ENCODE data around the gene UBE2N. TPM values are rescaled to one million over a fixed set of nuclear protein-coding genes. Genes with fewer than 3 reads are reported as not detected.
A peak's percentile ranks its signal among the peaks of the same experiment; 100 is the strongest.
"Not testable (repeated sequence)": the region's sequence is repeated elsewhere in the genome, so short reads cannot be mapped to it uniquely, and the experiment has no call there.

Gene UBE2N
- total RNA-seq, 3 donors from 2014 or later: 65.5 to 92.2 (median 81.3) TPM

DNA sequence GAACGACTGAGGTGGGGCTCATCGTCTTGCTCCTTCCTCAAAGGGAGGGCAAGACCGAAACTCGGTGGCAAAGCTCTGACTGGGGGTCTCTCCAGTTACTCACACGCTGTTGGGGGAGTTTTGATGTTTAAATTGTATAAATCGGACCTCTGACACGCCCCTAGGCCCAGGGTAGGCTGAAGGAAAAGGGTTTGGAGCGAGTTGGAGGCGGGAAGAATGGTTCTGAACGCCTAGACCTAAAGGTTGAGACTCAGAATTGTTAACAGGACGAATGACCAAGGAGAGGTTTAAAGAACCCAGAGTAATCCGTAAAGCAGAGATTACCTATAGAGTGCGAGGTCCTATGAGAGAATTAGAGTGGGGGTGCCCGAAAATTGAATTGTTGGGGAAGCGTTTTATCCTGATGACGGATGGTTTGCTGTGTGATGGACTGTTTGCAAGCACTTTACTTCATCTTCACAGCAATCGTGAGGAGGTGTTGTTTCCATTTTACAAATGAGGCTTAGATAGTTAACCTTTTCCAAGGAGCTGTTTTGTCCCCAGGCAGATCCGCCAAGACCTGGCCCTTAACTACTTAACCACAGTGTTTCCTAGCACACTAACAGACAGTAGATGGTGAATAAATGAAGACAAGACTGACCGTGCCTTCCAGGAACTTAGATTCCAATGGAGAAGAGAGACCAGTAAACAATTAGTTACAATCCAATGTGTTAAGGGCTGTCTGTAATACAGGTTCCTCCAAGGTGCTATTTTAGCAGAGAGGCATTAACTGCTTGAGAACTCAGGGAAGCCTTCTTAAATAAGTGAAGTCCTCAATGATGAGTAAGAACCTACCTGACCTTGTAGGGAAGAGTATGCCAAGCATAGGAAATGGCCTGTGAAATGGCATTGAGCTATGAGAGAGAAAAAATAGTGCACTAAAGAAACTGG lies 929 bp upstream of the UBE2N start:
- H3K4me3 ChIP-seq: peak overlapping the region; percentile 100
- DNase-seq (peak in 1 of 3 donors; percentile 18), ATAC-seq (peak; percentile 5)
- TF ChIP-seq, protein P1, sequence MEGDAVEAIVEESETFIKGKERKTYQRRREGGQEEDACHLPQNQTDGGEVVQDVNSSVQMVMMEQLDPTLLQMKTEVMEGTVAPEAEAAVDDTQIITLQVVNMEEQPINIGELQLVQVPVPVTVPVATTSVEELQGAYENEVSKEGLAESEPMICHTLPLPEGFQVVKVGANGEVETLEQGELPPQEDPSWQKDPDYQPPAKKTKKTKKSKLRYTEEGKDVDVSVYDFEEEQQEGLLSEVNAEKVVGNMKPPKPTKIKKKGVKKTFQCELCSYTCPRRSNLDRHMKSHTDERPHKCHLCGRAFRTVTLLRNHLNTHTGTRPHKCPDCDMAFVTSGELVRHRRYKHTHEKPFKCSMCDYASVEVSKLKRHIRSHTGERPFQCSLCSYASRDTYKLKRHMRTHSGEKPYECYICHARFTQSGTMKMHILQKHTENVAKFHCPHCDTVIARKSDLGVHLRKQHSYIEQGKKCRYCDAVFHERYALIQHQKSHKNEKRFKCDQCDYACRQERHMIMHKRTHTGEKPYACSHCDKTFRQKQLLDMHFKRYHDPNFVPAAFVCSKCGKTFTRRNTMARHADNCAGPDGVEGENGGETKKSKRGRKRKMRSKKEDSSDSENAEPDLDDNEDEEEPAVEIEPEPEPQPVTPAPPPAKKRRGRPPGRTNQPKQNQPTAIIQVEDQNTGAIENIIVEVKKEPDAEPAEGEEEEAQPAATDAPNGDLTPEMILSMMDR (IDR thresholded peaks at IDR 0.05): no peak
- intact Hi-C loops (cut with DNase I, micrococcal nuclease): no loop called here
- peaks cover 19% of the 10 kb centered on the region for H3K4me1 ChIP-seq (ENCODE audit: low read depth)
- H3K36me3 ChIP-seq (ENCODE audit: low read depth): no peaks in the 10 kb centered on the region
- no peaks in the 10 kb centered on the region for H3K9me3 ChIP-seq

DNA sequence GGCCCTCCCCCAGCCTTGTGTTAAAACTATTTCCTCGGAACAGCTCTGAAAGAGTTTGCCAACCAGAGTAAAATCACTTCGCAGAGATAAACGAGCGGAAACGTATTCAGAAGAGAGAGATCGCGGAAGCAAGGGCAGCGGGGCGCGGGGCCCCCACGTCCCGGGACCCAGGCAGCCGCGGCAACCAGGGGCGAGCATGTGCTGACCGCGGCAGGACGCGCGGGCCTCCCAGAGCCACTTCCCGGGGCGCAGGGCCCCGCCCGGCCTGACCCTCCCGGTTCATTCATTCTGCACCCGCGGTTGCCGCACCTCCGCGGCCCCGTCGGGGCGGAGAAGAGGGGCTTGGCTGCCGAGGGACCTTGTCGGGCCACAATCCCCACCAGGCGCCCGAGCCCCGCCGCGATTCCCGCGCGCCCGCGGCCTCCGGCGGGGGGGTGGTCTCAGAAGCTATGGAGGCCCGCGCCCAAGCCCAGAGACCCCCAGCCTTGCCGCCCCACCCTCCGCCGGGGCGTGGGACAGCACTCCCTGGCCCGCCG lies 598 bp downstream of the UBE2N start:
- Histone ChIP-seq H3K4me1 (ENCODE audit: low read depth) (peaks cover 19% of the 10 kb centered on the region), H3K36me3 (ENCODE audit: low read depth) (no peaks in the 10 kb centered on the region), H3K4me3 (peak overlapping the region; percentile 100), H3K9me3 (no peaks in the 10 kb centered on the region)
- DNase-seq (peak; percentile 52 to 76 (median 73)), ATAC-seq (peak; percentile 46)
- TF ChIP-seq, protein P1 (IDR thresholded peaks at IDR 0.05): no peak
- intact Hi-C loops (cut with DNase I, micrococcal nuclease): no loop called here

DNA sequence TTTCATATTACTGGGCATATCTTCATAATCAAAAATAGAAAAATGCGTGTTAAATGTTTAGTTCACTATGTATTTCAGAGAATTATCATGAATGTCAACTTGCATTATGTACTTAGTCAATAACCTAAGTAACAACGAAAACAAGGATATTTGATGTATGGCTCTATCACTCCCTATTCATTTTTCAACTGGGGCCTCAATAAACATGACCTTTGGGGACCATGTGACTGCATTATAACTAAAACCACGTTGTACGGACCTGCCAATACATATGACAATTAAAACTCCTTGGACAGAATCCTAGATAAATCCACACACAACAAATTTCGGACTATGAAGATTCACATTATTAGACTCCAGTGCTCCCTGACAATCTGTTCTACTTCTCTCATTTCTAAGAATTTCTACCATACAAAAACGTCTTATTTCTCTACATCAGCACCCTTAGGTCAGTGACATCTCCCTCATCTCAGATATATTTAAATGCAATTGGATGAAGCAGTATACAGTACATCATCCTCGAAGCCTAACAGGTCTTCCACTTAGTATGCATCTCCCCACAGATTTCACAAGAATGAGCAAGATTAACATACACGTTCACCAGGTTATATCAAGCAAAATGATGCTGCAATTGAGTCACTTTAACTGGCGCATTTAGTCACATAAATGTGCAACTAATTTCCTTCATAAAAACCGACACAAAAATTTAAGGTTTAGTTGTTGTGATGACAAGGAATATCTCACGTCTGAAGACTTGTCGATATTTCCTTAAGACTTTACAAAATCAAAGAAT lies 1.5 kb downstream of the UBE2N start:
- intact Hi-C loops (cut with DNase I, micrococcal nuclease): no loop called here
- TF ChIP-seq, protein P1 (IDR thresholded peaks at IDR 0.05): no peak
- H3K9me3 ChIP-seq: no peaks in the 10 kb centered on the region
- H3K4me1 ChIP-seq (ENCODE audit: low read depth): peaks cover 19% of the 10 kb centered on the region
- ATAC-seq (no peak), DNase-seq (no peak)
- H3K4me3 ChIP-seq: no peak overlapping the region
- no peaks in the 10 kb centered on the region for H3K36me3 ChIP-seq (ENCODE audit: low read depth)

DNA sequence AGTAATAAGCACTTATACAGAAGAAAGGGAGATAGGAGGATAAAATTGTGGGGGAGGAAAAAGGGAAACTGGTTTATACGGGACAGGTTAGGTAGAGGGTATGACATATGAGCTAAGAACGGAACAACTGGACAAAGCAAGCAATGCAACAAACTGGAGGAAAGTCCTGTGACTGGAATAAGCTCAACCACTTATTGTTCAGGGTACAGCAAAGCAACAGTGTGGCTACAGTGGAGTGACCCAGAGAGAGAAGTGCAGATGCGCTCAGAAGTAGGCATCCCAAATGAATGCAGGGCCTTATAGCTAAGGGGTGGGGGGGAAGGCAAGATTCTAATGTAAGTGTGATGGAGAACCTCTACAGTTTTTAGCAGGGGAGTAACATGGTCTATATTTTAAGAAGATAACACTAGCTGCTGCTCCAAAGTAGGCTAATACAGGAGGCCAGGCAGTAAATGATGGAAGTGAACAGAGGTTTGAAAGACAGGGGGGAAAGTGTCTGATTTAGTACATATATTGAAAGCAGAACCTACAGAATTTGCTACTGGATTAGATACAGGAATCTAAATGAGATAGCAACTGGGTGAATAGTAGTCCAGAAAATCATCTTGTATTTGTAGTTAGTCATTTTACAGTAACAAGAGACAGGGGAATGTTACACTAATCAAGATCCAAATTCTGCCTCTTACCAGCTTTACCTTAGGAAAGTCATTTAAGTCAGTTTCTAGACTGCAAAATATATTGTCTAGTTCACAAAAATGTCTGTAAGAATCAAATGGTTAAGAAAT lies 3.3 kb downstream of the UBE2N start:
- Histone ChIP-seq H3K9me3 (no peaks in the 10 kb centered on the region), H3K4me1 (ENCODE audit: low read depth) (peaks cover 19% of the 10 kb centered on the region), H3K4me3 (no peak overlapping the region), H3K36me3 (ENCODE audit: low read depth) (no peaks in the 10 kb centered on the region)
- ATAC-seq (no peak), DNase-seq (no peak)
- TF ChIP-seq, protein P1 (IDR thresholded peaks at IDR 0.05): no peak
- intact Hi-C loops (cut with DNase I, micrococcal nuclease): no loop called here

DNA sequence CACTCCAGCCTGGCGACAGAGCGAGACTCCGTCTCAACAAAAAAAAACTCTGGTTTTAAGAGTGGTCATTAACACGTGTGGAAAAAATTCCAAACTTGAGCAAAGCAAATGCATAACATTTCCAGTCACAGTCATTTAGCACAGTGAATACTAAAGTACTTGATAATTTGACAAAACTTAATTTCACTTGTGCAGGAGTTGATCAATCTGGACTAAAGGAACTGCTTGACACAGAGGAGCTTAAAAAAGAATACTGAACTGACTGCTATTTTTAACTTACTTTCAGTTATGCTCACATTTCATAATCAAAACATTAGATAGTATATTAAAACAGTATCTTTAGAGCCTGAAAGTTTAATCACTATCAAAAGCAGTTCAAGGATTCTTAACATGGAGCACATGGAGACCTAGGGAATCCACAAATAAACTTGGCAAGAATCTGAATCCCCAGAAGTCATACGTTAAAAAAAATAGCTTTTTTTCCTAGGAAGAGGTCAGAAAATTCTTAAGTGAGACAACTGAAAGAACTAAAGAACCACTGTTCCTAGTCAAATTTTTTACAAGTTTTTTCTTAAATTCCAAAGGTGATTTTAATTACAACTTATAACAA lies 7.4 kb downstream of the UBE2N start:
- H3K9me3 ChIP-seq: no peaks in the 10 kb centered on the region
- peaks cover under 1% of the 10 kb centered on the region for H3K4me1 ChIP-seq (ENCODE audit: low read depth)
- ATAC-seq: no peak
- no peak for DNase-seq
- H3K4me3 ChIP-seq: no peak overlapping the region
- no peaks in the 10 kb centered on the region for H3K36me3 ChIP-seq (ENCODE audit: low read depth)
- intact Hi-C loops (cut with DNase I, micrococcal nuclease): no loop called here
- TF ChIP-seq, protein P1 (IDR thresholded peaks at IDR 0.05): no peak

DNA sequence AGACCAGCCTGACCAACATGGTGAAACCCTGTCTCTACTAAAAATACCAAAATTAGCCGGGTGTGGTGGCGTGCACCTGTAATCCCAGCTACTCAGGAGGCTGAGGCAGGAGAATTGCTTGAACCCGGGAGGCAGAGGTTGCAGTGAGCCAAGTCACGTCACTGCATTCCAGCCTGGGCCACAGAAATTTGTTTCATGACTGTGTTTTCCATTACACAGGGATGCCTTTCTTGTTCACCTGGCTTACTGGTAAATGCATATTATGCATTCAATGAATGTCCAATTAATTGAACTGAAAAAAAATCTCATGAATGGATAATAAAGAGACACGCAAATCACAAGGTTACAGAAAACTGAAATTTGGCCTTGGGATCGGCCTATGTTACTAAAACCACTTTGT lies 9.7 kb downstream of the UBE2N start:
- ATAC-seq; H3K36me3 ChIP-seq (ENCODE audit: low read depth); intact Hi-C loops (cut with DNase I, micrococcal nuclease); DNase-seq; H3K9me3 ChIP-seq; H3K4me3 ChIP-seq; H3K4me1 ChIP-seq (ENCODE audit: low read depth): not testable (repeated sequence)
